ENCODE results near the gene DPYSL5.
A peak's percentile ranks its signal among the peaks of the same experiment; 100 is the strongest.

DPYSL5 gene

GRCh38 chr2:26970928-26971627, 123.1 kb downstream of the DPYSL5 start:
- peak; percentile 7 for DNase-seq

GRCh38 chr2:26971911-26972786, 124.2 kb downstream of the DPYSL5 start:
- DNase-seq: no peak

GRCh38 chr2:26974352-26974751, 126.4 kb downstream of the DPYSL5 start:
- no peak for DNase-seq

- DNase-seq: no peak
Observed at GRCh38 chr2:26975102-26975501, 127.2 kb downstream of the DPYSL5 start.

- DNase-seq: no peak
Observed at GRCh38 chr2:26975656-26976055, 127.7 kb downstream of the DPYSL5 start.

- no peak for DNase-seq
Observed at GRCh38 chr2:26976237-26976636, 128.3 kb downstream of the DPYSL5 start.

DNA sequence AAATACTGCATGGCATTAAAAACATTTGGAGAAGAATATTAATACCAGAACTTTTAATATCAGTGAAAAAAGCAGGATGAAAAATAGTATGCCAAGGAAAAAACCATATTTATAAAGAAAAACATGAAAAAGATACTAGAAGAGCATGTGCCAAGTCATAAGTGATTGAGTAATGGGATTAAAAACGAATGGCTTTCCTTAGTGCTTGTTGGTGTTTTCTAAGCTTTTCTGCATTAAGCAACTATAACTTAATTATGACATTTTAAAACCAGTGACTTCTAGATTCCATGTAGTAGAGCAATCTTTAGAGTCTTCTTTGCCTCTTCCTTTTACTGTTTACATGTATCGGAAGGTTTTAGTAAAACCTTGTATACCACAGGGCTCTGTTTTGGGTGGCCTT, 129.1 kb downstream of the DPYSL5 start:
- no peak for DNase-seq

- DNase-seq: no peak
Observed at GRCh38 chr2:26978061-26978596, 130.2 kb downstream of the DPYSL5 start.

DNA sequence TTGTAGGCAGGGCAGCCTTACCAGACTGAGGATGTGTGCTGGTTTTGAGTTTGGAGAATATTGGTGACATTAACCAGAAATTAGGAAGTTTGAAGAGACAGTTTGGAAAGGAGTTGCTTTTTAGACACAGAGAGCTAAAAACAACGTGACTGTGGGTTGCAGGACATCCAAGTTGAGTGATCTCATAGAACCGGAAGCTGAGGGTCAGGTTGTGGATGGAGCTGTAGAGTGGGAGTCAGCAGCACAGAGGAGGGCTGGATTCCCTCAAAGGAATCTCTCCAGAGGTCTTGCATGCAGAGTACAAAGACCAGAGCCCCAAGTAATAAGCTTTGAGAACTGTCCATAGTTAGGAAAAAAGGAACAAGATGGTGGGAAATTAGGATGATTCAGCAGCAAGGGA, 131.8 kb downstream of the DPYSL5 start:
- no peak for DNase-seq

DNA sequence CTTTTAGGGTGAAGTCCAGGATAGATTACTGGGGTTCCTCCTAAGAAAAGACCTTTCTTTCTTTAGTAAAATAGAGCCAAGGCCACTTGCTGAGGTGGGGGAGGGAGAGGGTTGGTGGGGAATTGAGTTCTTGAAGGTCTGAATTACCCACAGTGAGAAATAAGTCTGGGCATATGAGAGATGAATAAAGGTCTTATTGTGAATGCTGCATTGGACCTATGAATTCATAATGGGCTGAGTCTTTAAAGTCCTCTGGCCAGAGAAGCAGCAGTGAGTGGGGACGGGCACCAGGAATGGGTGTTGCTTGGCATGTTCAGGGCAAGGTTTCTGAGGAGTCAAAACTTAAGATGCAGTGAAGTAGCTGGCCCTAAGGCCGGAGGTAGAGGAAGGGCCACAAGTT, 133.0 kb downstream of the DPYSL5 start:
- DNase-seq: no peak

DNA sequence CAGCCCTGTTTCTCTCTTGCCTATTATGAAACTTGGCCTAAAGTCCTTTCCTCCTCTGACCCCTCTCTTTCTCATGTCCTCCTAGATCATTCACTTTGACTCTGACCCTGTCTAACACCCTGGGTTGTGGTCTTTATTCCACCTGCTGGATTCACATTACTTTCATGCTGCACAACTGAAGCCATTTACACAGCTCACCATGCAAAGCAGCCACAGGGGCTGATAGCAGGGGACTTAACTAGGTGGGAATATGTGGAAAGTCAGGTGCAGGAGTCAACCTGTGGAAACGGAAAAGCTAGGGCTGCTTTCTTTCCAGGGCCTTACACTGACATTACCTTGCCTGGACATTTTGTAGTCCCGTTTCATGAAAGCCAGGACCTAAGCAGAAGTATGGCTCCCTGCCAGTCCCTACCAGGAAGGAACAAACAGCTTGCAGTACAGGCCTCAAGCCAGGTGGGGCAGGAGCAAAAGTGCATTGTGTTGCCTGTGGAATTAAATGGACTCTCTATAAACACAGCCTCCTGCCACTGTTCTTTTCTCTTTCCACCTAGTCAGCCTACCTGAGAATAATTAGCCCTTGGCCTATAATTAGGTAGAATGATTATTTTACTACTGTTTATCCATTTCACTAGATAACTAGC, 134.3 kb downstream of the DPYSL5 start:
- DNase-seq: peak; percentile 12

GRCh38 chr2:26983746-26984145, 135.8 kb downstream of the DPYSL5 start:
- DNase-seq: no peak

- no peak for DNase-seq
Observed at GRCh38 chr2:26985807-26986206, 137.9 kb downstream of the DPYSL5 start.

GRCh38 chr2:26986576-26986975, 138.6 kb downstream of the DPYSL5 start:
- no peak for DNase-seq

DNA sequence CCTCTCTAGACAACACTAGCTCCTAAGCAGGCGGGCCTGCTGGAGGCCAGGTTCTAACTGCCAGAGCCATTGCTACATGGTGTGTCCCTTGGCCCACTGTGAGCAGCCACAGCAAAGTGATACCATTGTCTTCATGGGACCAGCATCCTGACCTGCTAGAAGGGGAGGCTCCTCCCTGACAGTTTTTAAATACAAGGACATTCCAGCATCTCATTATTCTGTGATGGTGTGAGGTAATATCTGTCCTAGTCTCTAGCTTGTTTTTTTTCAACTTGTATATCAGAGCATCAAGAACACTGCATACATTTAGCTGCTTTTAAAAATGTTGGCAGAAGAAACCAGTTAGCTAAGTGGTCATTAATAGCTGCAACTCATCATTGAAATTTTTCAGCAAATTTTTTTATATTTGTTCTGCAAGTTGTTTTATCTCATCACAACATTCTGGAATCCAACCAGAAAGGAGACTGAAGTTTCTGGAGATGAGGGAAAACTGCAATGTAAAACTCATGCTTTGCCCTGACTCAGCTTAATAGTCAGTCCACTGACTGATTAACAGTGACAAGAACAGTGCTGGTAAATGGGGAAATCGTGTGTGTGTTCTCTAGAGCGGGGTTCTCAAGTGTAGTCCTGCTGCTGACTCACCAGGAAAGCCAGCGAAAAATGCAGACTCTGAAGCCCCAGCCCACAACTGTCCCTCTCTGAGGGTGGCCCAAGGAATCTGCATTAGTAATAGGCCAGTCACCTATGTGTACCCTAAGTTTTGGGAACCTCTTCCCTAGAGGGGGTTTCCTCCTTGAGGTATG, 140.3 kb downstream of the DPYSL5 start:
- DNase-seq: no peak

DNA sequence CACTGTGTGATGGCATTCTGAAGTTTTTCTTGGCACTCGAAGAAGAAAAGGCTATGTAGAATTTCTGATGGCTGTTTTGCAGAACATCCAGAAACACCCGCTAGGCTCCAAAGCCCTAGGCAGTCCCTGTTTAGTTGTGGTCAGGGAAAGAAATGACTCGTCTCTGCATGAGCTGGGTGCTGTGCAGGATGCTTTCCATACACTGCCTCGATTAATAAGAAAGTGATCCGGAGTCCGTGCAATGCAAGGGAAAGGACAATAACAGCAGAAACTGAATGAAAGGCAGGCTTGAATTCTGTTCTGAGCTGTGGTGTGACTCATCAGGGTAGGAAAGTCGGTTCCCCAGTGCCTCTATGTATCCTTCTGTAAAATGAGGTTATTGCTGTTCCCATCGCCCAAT, 141.2 kb downstream of the DPYSL5 start:
- DNase-seq: no peak

- no peak for DNase-seq
Observed at GRCh38 chr2:26991717-26992116, 143.8 kb downstream of the DPYSL5 start.

DNA sequence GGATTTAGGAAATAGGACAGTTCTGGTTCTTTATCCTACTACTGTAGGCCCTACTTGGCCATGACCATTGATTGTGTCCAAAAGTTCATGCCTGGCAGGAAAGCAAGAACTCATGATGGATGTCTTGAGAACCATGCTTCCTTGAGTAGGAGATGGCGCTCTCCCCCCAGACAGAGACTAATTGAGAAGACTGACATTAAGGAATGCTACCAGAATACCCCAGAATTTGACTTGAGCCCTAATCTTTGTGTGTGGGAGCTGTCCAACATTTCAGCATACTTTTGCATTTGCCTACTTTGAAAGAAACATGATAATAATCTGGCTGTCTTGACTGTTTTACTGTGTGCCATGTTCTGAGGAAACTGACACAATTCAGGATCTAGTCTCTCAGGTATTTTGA, 145.8 kb downstream of the DPYSL5 start:
- DNase-seq: no peak

GRCh38 chr2:26994983-26995382, 147.1 kb downstream of the DPYSL5 start:
- DNase-seq: no peak

GRCh38 chr2:26997394-26997793, 149.5 kb downstream of the DPYSL5 start:
- DNase-seq: no peak

GRCh38 chr2:26998323-26998722, 150.4 kb downstream of the DPYSL5 start:
- DNase-seq: no peak

All from CD4-positive, alpha-beta T cell treated with Interleukin-17A for 1 hour (primary cell).